HCT116 (cell line): ENCODE measurements around the gene TMEM202. TPM values are rescaled to one million over a fixed set of nuclear protein-coding genes. Genes with fewer than 3 reads are reported as not detected.

Experiments
- ATAC-seq: fragments of 200-7000 bp; cut with Tn5 transposase; 2 replicates; pipeline ENCODE4 v1.9.1; 2020; ENCODE audit warnings: mild to moderate bottlenecking, moderate library complexity
- BruUV-seq: library from RNA; stranded (reverse); fragments of 400-500 nt; replicated peaks from 2 replicates; lab custom pipeline; 2021; lab: Mats Ljungman, UMichigan
- CTCF ChIA-PET: fragments of 300-600 bp; sonication (Branson Sonifier 250); formaldehyde crosslinking; loops from one replicate; lab custom pipeline; 2021; ENCODE audit warnings: antibody characterized with exemption; lab: Charles Lee
- POLR2A ChIA-PET: fragments of 300-600, 350-600 bp; sonication (Branson Sonifier 250); formaldehyde crosslinking; loops from one replicate; lab custom pipeline; 2021; ENCODE audit warnings: antibody characterized with exemption; lab: Charles Lee
- RAD21 ChIA-PET, 2 experiments: fragments of 300-600 bp; sonication (Branson Sonifier 250); formaldehyde crosslinking; loops; one replicate each; lab custom pipeline; 2023; ENCODE audit warnings: low total read pairs in 2 of 2; ENCODE audit not compliant: uncharacterized antibody in 2 of 2, unreplicated experiment in 2 of 2, low non-redundant PET in 1 of 2; lab: Charles Lee
- DNase-seq: peaks from one replicate; pipeline ENCODE4 v3.0.0-alpha.2; 2010; ENCODE audit warnings: low read depth, low spot score
- H2AFZ ChIP-seq: fragments of 200-600 bp; shearing (Covaris generic), sonication (generic); 2 replicates; pipeline ENCODE4 v1.6.1; 2017; ENCODE audit warnings: low read depth, mixed run types, mixed read lengths, antibody characterized with exemption, low read length; ENCODE audit not compliant: poor library complexity, severe bottlenecking
- H3K27ac ChIP-seq: 2 replicates; pipeline ENCODE4 v1.5.1; 2012; ENCODE audit warnings: low read depth, low read length
- H3K27me3 ChIP-seq: fragments of 200-600 bp; sonication (generic); 2 replicates; pipeline ENCODE4 v1.6.1; 2016; ENCODE audit warnings: mixed run types, low read length, mixed read lengths; ENCODE audit not compliant: insufficient read depth
- H3K36me3 ChIP-seq, 2 experiments: fragments of 200-500 bp in 1 of 2; fragments of 200-600 bp in 1 of 2; sonication (Bioruptor generic) in 1 of 2; sonication (generic) in 1 of 2; 2 replicates each; pipeline versions ENCODE4 v1.5.1 to v1.6.1; 2014 to 2016; ENCODE audit warnings: low read length in 2 of 2, inconsistent platforms in 1 of 2, mixed read lengths in 1 of 2, mixed run types in 1 of 2; ENCODE audit not compliant: insufficient read depth in 2 of 2, control insufficient read depth in 1 of 2
- H3K4me1 ChIP-seq, 2 experiments: fragments of 200-600 bp in 1 of 2; sonication (generic) in 1 of 2; 2 replicates each; pipeline versions ENCODE4 v1.5.1 to v1.6.1; 2012 to 2017; ENCODE audit warnings: low read length in 2 of 2, inconsistent platforms in 1 of 2, mild to moderate bottlenecking in 1 of 2, mixed read lengths in 1 of 2, mixed run types in 1 of 2, moderate library complexity in 1 of 2; ENCODE audit not compliant: insufficient read depth in 2 of 2, control insufficient read depth in 1 of 2
- H3K4me2 ChIP-seq: fragments of 200-600 bp; sonication (generic); 2 replicates; pipeline ENCODE4 v1.6.1; 2017; ENCODE audit warnings: mixed run types, low read length, mixed read lengths
- H3K4me3 ChIP-seq, 2 experiments: fragments of 200-600 bp in 1 of 2; sonication (generic) in 1 of 2; replicated peaks in 1 of 2; 2 replicates each; pipeline ENCODE4 v1.5.1; 2011 to 2016; ENCODE audit warnings: low read length in 2 of 2, control low read depth in 1 of 2, low read depth in 1 of 2, mild to moderate bottlenecking in 1 of 2, mixed read lengths in 1 of 2, mixed run types in 1 of 2
- H3K79me2 ChIP-seq: fragments of 200-600 bp; sonication (generic); 2 replicates; pipeline ENCODE4 v1.6.1; 2017; ENCODE audit warnings: mild to moderate bottlenecking, mixed run types, low read length, moderate library complexity, mixed read lengths; ENCODE audit not compliant: insufficient read depth
- H3K9ac ChIP-seq: fragments of 200-600 bp; sonication (generic); 2 replicates; pipeline ENCODE4 v1.6.1; 2016; ENCODE audit warnings: low read length, mixed read lengths
- H3K9me2 ChIP-seq: fragments of 200-600 bp; sonication (generic), shearing (Covaris generic); 2 replicates; pipeline ENCODE4 v1.6.1; 2017; ENCODE audit warnings: mixed run types, mild to moderate bottlenecking, moderate library complexity; ENCODE audit not compliant: insufficient read depth
- H3K9me3 ChIP-seq, 2 experiments: fragments of 200-500 bp in 1 of 2; fragments of 200-600 bp in 1 of 2; sonication (Bioruptor generic) in 1 of 2; sonication (generic) in 1 of 2; 2 replicates each; pipeline ENCODE4 v1.6.1; 2014 to 2017; ENCODE audit warnings: low read length in 2 of 2, mixed read lengths in 2 of 2, inconsistent platforms in 1 of 2, low read depth in 1 of 2, mild to moderate bottlenecking in 1 of 2, mixed run types in 1 of 2, moderate library complexity in 1 of 2; ENCODE audit not compliant: control insufficient read depth in 1 of 2, insufficient read depth in 1 of 2
- H4K20me1 ChIP-seq: fragments of 200-600 bp; sonication (generic), shearing (Covaris generic); 2 replicates; pipeline ENCODE4 v1.6.1; 2017; ENCODE audit warnings: mixed run types, mild to moderate bottlenecking, moderate library complexity; ENCODE audit not compliant: insufficient read depth
- CBX3 ChIP-seq: IDR thresholded peaks from 2 replicates; pipeline ENCODE4 v1.6.1; 2012; ENCODE audit warnings: low read depth
- REST ChIP-seq: IDR thresholded peaks from 2 replicates; pipeline ENCODE4 v1.6.1; 2012; ENCODE audit warnings: low read depth
- YY1 ChIP-seq: IDR thresholded peaks from 2 replicates; pipeline ENCODE4 v1.6.1; 2011; ENCODE audit warnings: low read length, low read depth, moderate library complexity, mild to moderate bottlenecking; ENCODE audit not compliant: insufficient replicate concordance; ENCODE audit errors: extremely low read depth
- intact Hi-C: fragments of 100-400 bp; cut with micrococcal nuclease; formaldehyde crosslinking; loops from 2 replicates; pipeline ENCODE4 v1.10.0; 2022
- total RNA-seq: library from RNA; stranded (reverse); gene quantifications from one replicate; pipeline ENCODE4 v1.2.1, GENCODE V29; 2021; ENCODE audit not compliant: unreplicated experiment
- TF ChIP-seq, protein P1 (sequence below): IDR thresholded peaks from 2 replicates; pipeline ENCODE4 v1.6.1; 2011; ENCODE audit warnings: mild to moderate bottlenecking, low read length, moderate library complexity; ENCODE audit not compliant: insufficient replicate concordance; ENCODE audit errors: extremely low read depth

The TMEM202 gene
- total RNA-seq, 1 experiment from 2014 or later, result not detected

- ATAC-seq (no peak), DNase-seq (no peak)
- ChIA-PET CTCF (no interaction called here), RAD21 (no interaction called here), POLR2A (no interaction called here)
- H2AFZ ChIP-seq, result no peak overlapping the region
- H3K4me1 ChIP-seq, result no peaks in the 10 kb centered on the region
- H3K36me3 ChIP-seq, result no peaks in the 10 kb centered on the region
- H3K9ac ChIP-seq, result no peak overlapping the region
- no peak overlapping the region for H3K4me2 ChIP-seq
- intact Hi-C loops, result no loop called here
- no peaks in the 10 kb centered on the region for H3K79me2 ChIP-seq
- H3K27me3 ChIP-seq, result no peaks in the 10 kb centered on the region
- H3K4me3 ChIP-seq, result no peak overlapping the region
- no peaks in the 10 kb centered on the region for H3K9me2 ChIP-seq
- TF ChIP-seq CBX3 (no peak), YY1 (no peak), REST (no peak)
- TF ChIP-seq, protein P1, sequence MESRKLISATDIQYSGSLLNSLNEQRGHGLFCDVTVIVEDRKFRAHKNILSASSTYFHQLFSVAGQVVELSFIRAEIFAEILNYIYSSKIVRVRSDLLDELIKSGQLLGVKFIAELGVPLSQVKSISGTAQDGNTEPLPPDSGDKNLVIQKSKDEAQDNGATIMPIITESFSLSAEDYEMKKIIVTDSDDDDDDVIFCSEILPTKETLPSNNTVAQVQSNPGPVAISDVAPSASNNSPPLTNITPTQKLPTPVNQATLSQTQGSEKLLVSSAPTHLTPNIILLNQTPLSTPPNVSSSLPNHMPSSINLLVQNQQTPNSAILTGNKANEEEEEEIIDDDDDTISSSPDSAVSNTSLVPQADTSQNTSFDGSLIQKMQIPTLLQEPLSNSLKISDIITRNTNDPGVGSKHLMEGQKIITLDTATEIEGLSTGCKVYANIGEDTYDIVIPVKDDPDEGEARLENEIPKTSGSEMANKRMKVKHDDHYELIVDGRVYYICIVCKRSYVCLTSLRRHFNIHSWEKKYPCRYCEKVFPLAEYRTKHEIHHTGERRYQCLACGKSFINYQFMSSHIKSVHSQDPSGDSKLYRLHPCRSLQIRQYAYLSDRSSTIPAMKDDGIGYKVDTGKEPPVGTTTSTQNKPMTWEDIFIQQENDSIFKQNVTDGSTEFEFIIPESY, result no peak
- no peaks in the 10 kb centered on the region for H3K9me3 ChIP-seq
- BruUV-seq, result no TSS peak
- no peaks in the 10 kb centered on the region for H4K20me1 ChIP-seq
- H3K27ac ChIP-seq, result no peak overlapping the region
These were observed 22.5 kb downstream of the TMEM202 start for GRCh38 chr15:72420576-72420975.
